ENCODE measurements around the gene HSD11B1L.

The HSD11B1L gene

GRCh38 chr19:5632657-5633056 lies 48.2 kb upstream of the HSD11B1L start:
- Histone ChIP-seq H3K9me3 (ENCODE audit: insufficient read depth, low read length) (no peaks in the 10 kb centered on the region), H3K9ac (ENCODE audit: low read length) (no peak overlapping the region), H4K20me1 (ENCODE audit: low read depth, low read length) (peaks cover 72% of the 10 kb centered on the region), H3K4me2 (ENCODE audit: low read depth, low read length, poor library complexity, severe bottlenecking) (no peak overlapping the region), H3K4me3 (ENCODE audit: insufficient read depth, low read length, poor library complexity, severe bottlenecking) (no peak overlapping the region), H3F3A (ENCODE audit: insufficient read depth) (peaks cover 15% of the 10 kb centered on the region), H3K79me2 (ENCODE audit: insufficient read depth, low read length) (peaks cover 100% of the 10 kb centered on the region), H3K27me3 (ENCODE audit: low read length) (no peaks in the 10 kb centered on the region), H3K36me3 (ENCODE audit: low read length) (peaks cover 34% of the 10 kb centered on the region), H3K27ac (ENCODE audit: low read depth, low read length) (no peak overlapping the region), H2AFZ (ENCODE audit: low read depth, low read length, severe bottlenecking) (no peak overlapping the region), H3K9me2 (replicated peaks; ENCODE audit: insufficient read depth, low read length) (no peaks in the 10 kb centered on the region)
- TF ChIP-seq EZH2phosphoT487 (conservative IDR thresholded peaks at IDR 0.05; ENCODE audit: low read length) (no peak), CTCF (IDR thresholded peaks at IDR 0.05; ENCODE audit: insufficient read depth, low read length, poor library complexity, severe bottlenecking) (no peak)

DNA sequence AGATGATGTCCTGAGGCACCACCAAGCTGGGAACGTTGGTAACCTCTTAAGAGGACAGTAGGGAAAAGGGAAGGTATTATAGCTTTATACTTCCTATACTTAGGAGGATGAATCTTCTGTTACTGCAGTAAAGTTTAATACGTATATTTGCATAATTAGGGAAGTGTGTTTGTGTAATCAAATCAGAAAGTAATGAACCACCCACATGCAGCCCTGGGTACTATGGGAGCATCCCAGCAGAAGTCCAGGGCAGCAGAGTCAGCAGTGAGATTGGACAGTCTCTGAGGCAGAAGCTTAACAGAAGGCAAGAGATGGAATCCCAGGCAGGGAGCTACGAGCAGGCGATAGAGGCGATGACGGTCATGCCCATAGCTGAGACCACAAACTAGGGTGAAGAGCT lies 45.4 kb upstream of the HSD11B1L start:
- H4K20me1 ChIP-seq (ENCODE audit: low read depth, low read length): peaks cover 60% of the 10 kb centered on the region

DNA sequence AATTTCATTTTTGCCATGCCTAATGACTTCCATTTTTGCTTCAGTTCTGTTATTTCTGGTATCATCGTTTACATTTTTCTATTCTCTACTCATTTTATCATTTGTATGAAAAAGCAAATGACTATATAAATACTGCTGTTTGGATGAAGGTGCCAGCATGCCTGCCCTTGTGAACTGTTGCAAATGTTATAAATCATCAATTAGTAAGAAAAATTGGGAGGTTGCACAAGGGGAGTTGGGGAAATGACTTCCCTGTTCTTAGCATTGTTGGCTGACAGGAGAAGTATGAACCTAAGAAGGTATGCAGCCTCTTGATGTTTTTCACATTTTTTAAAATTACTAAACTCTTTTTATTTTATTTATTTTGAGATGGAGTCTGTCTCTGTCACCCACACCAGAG lies 42.9 kb upstream of the HSD11B1L start:
- no peak overlapping the region for H3K4me2 ChIP-seq (ENCODE audit: low read depth, low read length, poor library complexity, severe bottlenecking)
- peaks cover 51% of the 10 kb centered on the region for H4K20me1 ChIP-seq (ENCODE audit: low read depth, low read length)
- H3K27ac ChIP-seq (ENCODE audit: low read depth, low read length): no peak overlapping the region
- peaks cover 25% of the 10 kb centered on the region; the same call in 1 of the 2 replicates for H3K36me3 ChIP-seq (ENCODE audit: low read length)
- H3K79me2 ChIP-seq (ENCODE audit: insufficient read depth, low read length): peaks cover 100% of the 10 kb centered on the region
- H3K27me3 ChIP-seq (ENCODE audit: low read length): no peaks in the 10 kb centered on the region
- no peak for TF ChIP-seq EZH2phosphoT487 (conservative IDR thresholded peaks at IDR 0.05; ENCODE audit: low read length)
- H3F3A ChIP-seq (ENCODE audit: insufficient read depth): peaks cover 8% of the 10 kb centered on the region
- no peaks in the 10 kb centered on the region for H3K9me2 ChIP-seq (replicated peaks; ENCODE audit: insufficient read depth, low read length)
- no peak overlapping the region for H2AFZ ChIP-seq (ENCODE audit: low read depth, low read length, severe bottlenecking)
- H3K9ac ChIP-seq (ENCODE audit: low read length): no peak overlapping the region
- H3K9me3 ChIP-seq (ENCODE audit: insufficient read depth, low read length): no peaks in the 10 kb centered on the region
- H3K4me3 ChIP-seq (ENCODE audit: insufficient read depth, low read length, poor library complexity, severe bottlenecking): no peak overlapping the region

More for the DNA sequence above, 45.4 kb upstream of the HSD11B1L start:
- no peaks in the 10 kb centered on the region for H3K9me2 ChIP-seq (replicated peaks; ENCODE audit: insufficient read depth, low read length)
- H3K4me2 ChIP-seq (ENCODE audit: low read depth, low read length, poor library complexity, severe bottlenecking): no peak overlapping the region
- no peak overlapping the region for H3K9ac ChIP-seq (ENCODE audit: low read length)
- peaks cover 100% of the 10 kb centered on the region for H3K79me2 ChIP-seq (ENCODE audit: insufficient read depth, low read length)
- peaks cover 27% of the 10 kb centered on the region for H3K36me3 ChIP-seq (ENCODE audit: low read length)
- peaks cover 8% of the 10 kb centered on the region for H3F3A ChIP-seq (ENCODE audit: insufficient read depth)
- no peak overlapping the region for H3K4me3 ChIP-seq (ENCODE audit: insufficient read depth, low read length, poor library complexity, severe bottlenecking)
- no peaks in the 10 kb centered on the region for H3K9me3 ChIP-seq (ENCODE audit: insufficient read depth, low read length)
- H2AFZ ChIP-seq (ENCODE audit: low read depth, low read length, severe bottlenecking): no peak overlapping the region
- TF ChIP-seq CTCF (IDR thresholded peaks at IDR 0.05; ENCODE audit: insufficient read depth, low read length, poor library complexity, severe bottlenecking) (no peak), EZH2phosphoT487 (conservative IDR thresholded peaks at IDR 0.05; ENCODE audit: low read length) (no peak)
- no peak overlapping the region for H3K27ac ChIP-seq (ENCODE audit: low read depth, low read length)
- no peaks in the 10 kb centered on the region for H3K27me3 ChIP-seq (ENCODE audit: low read length)

DNA sequence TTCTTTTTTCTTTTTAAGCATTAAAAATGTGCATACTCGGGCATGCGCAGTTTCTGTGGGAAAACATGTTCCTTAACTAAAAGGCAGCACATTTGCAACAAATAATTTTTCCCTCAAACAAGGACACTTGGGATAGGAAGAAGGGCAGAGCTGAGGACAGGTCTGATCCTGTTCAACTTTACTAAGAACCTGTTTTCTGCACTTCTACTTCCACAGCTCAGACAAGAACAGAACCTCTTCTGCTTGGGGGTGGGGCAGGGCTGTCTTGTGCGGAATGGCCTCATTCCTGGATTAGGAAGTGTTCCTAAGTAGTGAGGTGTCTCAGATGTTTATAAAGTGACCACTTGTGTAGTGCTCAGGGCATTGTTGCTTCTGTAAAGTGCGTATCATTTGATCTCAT lies 39.7 kb upstream of the HSD11B1L start:
- H3K4me2 ChIP-seq (ENCODE audit: low read depth, low read length, poor library complexity, severe bottlenecking): no peak overlapping the region
- no peak overlapping the region for H3K9ac ChIP-seq (ENCODE audit: low read length)
- H3K27me3 ChIP-seq (ENCODE audit: low read length): no peaks in the 10 kb centered on the region
- H3K9me2 ChIP-seq (replicated peaks; ENCODE audit: insufficient read depth, low read length): no peaks in the 10 kb centered on the region
- H2AFZ ChIP-seq (ENCODE audit: low read depth, low read length, severe bottlenecking): no peak overlapping the region
- peaks cover 43% of the 10 kb centered on the region for H3K36me3 ChIP-seq (ENCODE audit: low read length)
- TF ChIP-seq EZH2phosphoT487 (conservative IDR thresholded peaks at IDR 0.05; ENCODE audit: low read length): no peak
- TF ChIP-seq CTCF (IDR thresholded peaks at IDR 0.05; ENCODE audit: insufficient read depth, low read length, poor library complexity, severe bottlenecking): no peak
- H4K20me1 ChIP-seq (ENCODE audit: low read depth, low read length): peaks cover 40% of the 10 kb centered on the region
- no peak overlapping the region for H3K4me3 ChIP-seq (ENCODE audit: insufficient read depth, low read length, poor library complexity, severe bottlenecking)
- peaks cover 3% of the 10 kb centered on the region for H3F3A ChIP-seq (ENCODE audit: insufficient read depth)
- no peak overlapping the region for H3K27ac ChIP-seq (ENCODE audit: low read depth, low read length)
- no peaks in the 10 kb centered on the region for H3K9me3 ChIP-seq (ENCODE audit: insufficient read depth, low read length)
- peaks cover 100% of the 10 kb centered on the region for H3K79me2 ChIP-seq (ENCODE audit: insufficient read depth, low read length)
